Measurements from ENCODE around the gene DNAAF9.

The DNAAF9 gene

GRCh38 chr20:3364323-3365013, 43.0 kb downstream of the DNAAF9 start:
- DNase-seq: no peak

GRCh38 chr20:3360752-3361151, 46.7 kb downstream of the DNAAF9 start:
- no peak for DNase-seq

- no peak for DNase-seq
These were observed 48.7 kb downstream of the DNAAF9 start for GRCh38 chr20:3358676-3359340.

All from activated T-cell treated with anti-CD3 and anti-CD28 coated beads, Interleukin-2, amount 50 U/mL, for 48 hours (primary cell).